HCT116 (cell line): Measurements from ENCODE around the gene CCHCR1. TPM values are rescaled to one million over a fixed set of nuclear protein-coding genes. Genes with fewer than 3 reads are reported as not detected.
"Not testable (repeated sequence)": the region's sequence is repeated elsewhere in the genome, so short reads cannot be mapped to it uniquely, and the experiment has no call there.

ENCODE experiments used
- ATAC-seq: fragments of 200-7000 bp; cut with Tn5 transposase; 2 replicates; pipeline ENCODE4 v1.9.1; 2020; ENCODE audit warnings: mild to moderate bottlenecking, moderate library complexity
- BruUV-seq: library from RNA; stranded (reverse); fragments of 400-500 nt; replicated peaks from 2 replicates; lab custom pipeline; 2021; lab: Mats Ljungman, UMichigan
- CTCF ChIA-PET: fragments of 300-600 bp; sonication (Branson Sonifier 250); formaldehyde crosslinking; loops from one replicate; lab custom pipeline; 2021; ENCODE audit warnings: antibody characterized with exemption; lab: Charles Lee
- POLR2A ChIA-PET: fragments of 300-600, 350-600 bp; sonication (Branson Sonifier 250); formaldehyde crosslinking; loops from one replicate; lab custom pipeline; 2021; ENCODE audit warnings: antibody characterized with exemption; lab: Charles Lee
- RAD21 ChIA-PET, 2 experiments: fragments of 300-600 bp; sonication (Branson Sonifier 250); formaldehyde crosslinking; loops; one replicate each; lab custom pipeline; 2023; ENCODE audit warnings: low total read pairs in 2 of 2; ENCODE audit not compliant: uncharacterized antibody in 2 of 2, unreplicated experiment in 2 of 2, low non-redundant PET in 1 of 2; lab: Charles Lee
- DNase-seq: peaks from one replicate; pipeline ENCODE4 v3.0.0-alpha.2; 2010; ENCODE audit warnings: low read depth, low spot score
- H2AFZ ChIP-seq: fragments of 200-600 bp; shearing (Covaris generic), sonication (generic); 2 replicates; pipeline ENCODE4 v1.6.1; 2017; ENCODE audit warnings: low read depth, mixed run types, mixed read lengths, antibody characterized with exemption, low read length; ENCODE audit not compliant: poor library complexity, severe bottlenecking
- H3K27ac ChIP-seq: 2 replicates; pipeline ENCODE4 v1.5.1; 2012; ENCODE audit warnings: low read depth, low read length
- H3K27me3 ChIP-seq: fragments of 200-600 bp; sonication (generic); 2 replicates; pipeline ENCODE4 v1.6.1; 2016; ENCODE audit warnings: mixed run types, low read length, mixed read lengths; ENCODE audit not compliant: insufficient read depth
- H3K36me3 ChIP-seq, 2 experiments: fragments of 200-500 bp in 1 of 2; fragments of 200-600 bp in 1 of 2; sonication (Bioruptor generic) in 1 of 2; sonication (generic) in 1 of 2; 2 replicates each; pipeline versions ENCODE4 v1.5.1 to v1.6.1; 2014 to 2016; ENCODE audit warnings: low read length in 2 of 2, inconsistent platforms in 1 of 2, mixed read lengths in 1 of 2, mixed run types in 1 of 2; ENCODE audit not compliant: insufficient read depth in 2 of 2, control insufficient read depth in 1 of 2
- H3K4me1 ChIP-seq, 2 experiments: fragments of 200-600 bp in 1 of 2; sonication (generic) in 1 of 2; 2 replicates each; pipeline versions ENCODE4 v1.5.1 to v1.6.1; 2012 to 2017; ENCODE audit warnings: low read length in 2 of 2, inconsistent platforms in 1 of 2, mild to moderate bottlenecking in 1 of 2, mixed read lengths in 1 of 2, mixed run types in 1 of 2, moderate library complexity in 1 of 2; ENCODE audit not compliant: insufficient read depth in 2 of 2, control insufficient read depth in 1 of 2
- H3K4me2 ChIP-seq: fragments of 200-600 bp; sonication (generic); 2 replicates; pipeline ENCODE4 v1.6.1; 2017; ENCODE audit warnings: mixed run types, low read length, mixed read lengths
- H3K4me3 ChIP-seq, 2 experiments: fragments of 200-600 bp in 1 of 2; sonication (generic) in 1 of 2; replicated peaks in 1 of 2; 2 replicates each; pipeline ENCODE4 v1.5.1; 2011 to 2016; ENCODE audit warnings: low read length in 2 of 2, control low read depth in 1 of 2, low read depth in 1 of 2, mild to moderate bottlenecking in 1 of 2, mixed read lengths in 1 of 2, mixed run types in 1 of 2
- H3K79me2 ChIP-seq: fragments of 200-600 bp; sonication (generic); 2 replicates; pipeline ENCODE4 v1.6.1; 2017; ENCODE audit warnings: mild to moderate bottlenecking, mixed run types, low read length, moderate library complexity, mixed read lengths; ENCODE audit not compliant: insufficient read depth
- H3K9ac ChIP-seq: fragments of 200-600 bp; sonication (generic); 2 replicates; pipeline ENCODE4 v1.6.1; 2016; ENCODE audit warnings: low read length, mixed read lengths
- H3K9me2 ChIP-seq: fragments of 200-600 bp; sonication (generic), shearing (Covaris generic); 2 replicates; pipeline ENCODE4 v1.6.1; 2017; ENCODE audit warnings: mixed run types, mild to moderate bottlenecking, moderate library complexity; ENCODE audit not compliant: insufficient read depth
- H3K9me3 ChIP-seq, 2 experiments: fragments of 200-500 bp in 1 of 2; fragments of 200-600 bp in 1 of 2; sonication (Bioruptor generic) in 1 of 2; sonication (generic) in 1 of 2; 2 replicates each; pipeline ENCODE4 v1.6.1; 2014 to 2017; ENCODE audit warnings: low read length in 2 of 2, mixed read lengths in 2 of 2, inconsistent platforms in 1 of 2, low read depth in 1 of 2, mild to moderate bottlenecking in 1 of 2, mixed run types in 1 of 2, moderate library complexity in 1 of 2; ENCODE audit not compliant: control insufficient read depth in 1 of 2, insufficient read depth in 1 of 2
- H4K20me1 ChIP-seq: fragments of 200-600 bp; sonication (generic), shearing (Covaris generic); 2 replicates; pipeline ENCODE4 v1.6.1; 2017; ENCODE audit warnings: mixed run types, mild to moderate bottlenecking, moderate library complexity; ENCODE audit not compliant: insufficient read depth
- ELF1 ChIP-seq: IDR thresholded peaks from 2 replicates; pipeline ENCODE4 v1.6.1; 2012; ENCODE audit warnings: low read depth, borderline replicate concordance
- FOSL1 ChIP-seq: IDR thresholded peaks from 2 replicates; pipeline ENCODE4 v1.6.1; 2012; ENCODE audit warnings: low read depth
- SRF ChIP-seq: IDR thresholded peaks from 2 replicates; pipeline ENCODE4 v1.6.1; 2012; ENCODE audit warnings: low read depth
- TCF7L2 ChIP-seq: IDR thresholded peaks from 2 replicates; pipeline ENCODE4 v1.7.0; 2011; ENCODE audit warnings: borderline replicate concordance, inconsistent platforms; ENCODE audit not compliant: insufficient read depth, insufficient read length; ENCODE audit errors: extremely low read depth
- YY1 ChIP-seq: IDR thresholded peaks from 2 replicates; pipeline ENCODE4 v1.6.1; 2011; ENCODE audit warnings: low read length, low read depth, moderate library complexity, mild to moderate bottlenecking; ENCODE audit not compliant: insufficient replicate concordance; ENCODE audit errors: extremely low read depth
- intact Hi-C: fragments of 100-400 bp; cut with micrococcal nuclease; formaldehyde crosslinking; loops from 2 replicates; pipeline ENCODE4 v1.10.0; 2022
- total RNA-seq: library from RNA; stranded (reverse); gene quantifications from one replicate; pipeline ENCODE4 v1.2.1, GENCODE V29; 2021; ENCODE audit not compliant: unreplicated experiment

Gene CCHCR1
- total RNA-seq, 1 experiment from 2014 or later, result 40.7 TPM

GRCh38 chr6:31190488-31190887 lies 32.9 kb upstream of the CCHCR1 start:
- no peak overlapping the region for H3K4me3 ChIP-seq
- H3K9me2 ChIP-seq, result no peaks in the 10 kb centered on the region
- no TSS peak for BruUV-seq
- no peak overlapping the region for H3K4me2 ChIP-seq
- no peaks in the 10 kb centered on the region for H4K20me1 ChIP-seq
- no peak overlapping the region for H2AFZ ChIP-seq
- ChIA-PET CTCF (no interaction called here), POLR2A (no interaction called here), RAD21 (no interaction called here)
- no peak for DNase-seq
- no peaks in the 10 kb centered on the region for H3K9me3 ChIP-seq
- H3K36me3 ChIP-seq, result no peaks in the 10 kb centered on the region
- no peaks in the 10 kb centered on the region for H3K4me1 ChIP-seq
- no peak overlapping the region for H3K9ac ChIP-seq
- TF ChIP-seq SRF (no peak), TCF7L2 (no peak), YY1 (no peak), FOSL1 (no peak), ELF1 (no peak)
- intact Hi-C loops, result loop anchor here (5.0 kb wide), 3 partner anchors 103 to 708 kb away; no protein-coding TSS in a partner anchor
- H3K27me3 ChIP-seq, result no peaks in the 10 kb centered on the region
- no peak overlapping the region for H3K27ac ChIP-seq
- no peak for ATAC-seq
- H3K79me2 ChIP-seq, result no peaks in the 10 kb centered on the region

- ATAC-seq, POLR2A ChIA-PET, H3K9ac ChIP-seq, H3K27ac ChIP-seq, H2AFZ ChIP-seq, intact Hi-C loops, H3K27me3 ChIP-seq, H3K4me1 ChIP-seq, H3K36me3 ChIP-seq, CTCF ChIA-PET, H3K4me3 ChIP-seq, H3K9me2 ChIP-seq, H4K20me1 ChIP-seq, RAD21 ChIA-PET, DNase-seq, H3K9me3 ChIP-seq, BruUV-seq, H3K4me2 ChIP-seq, H3K79me2 ChIP-seq: not testable (repeated sequence)
These were observed 31.6 kb upstream of the CCHCR1 start for GRCh38 chr6:31189223-31189622.
